ENCODE measurements around the gene PRELID2. TPM values are rescaled to one million over a fixed set of nuclear protein-coding genes. Genes with fewer than 3 reads are reported as not detected.
"Not testable (repeated sequence)": the region's sequence is repeated elsewhere in the genome, so short reads cannot be mapped to it uniquely, and the experiment has no call there.

Gene PRELID2
- 1 to 10 TPM; 3.2 to 3.3 TPM for total RNA-seq

- POLR2A ChIA-PET: interaction anchor here (0.6 kb wide), 1 partner anchor 367 kb away, joined by 3 read pairs; no protein-coding TSS in a partner anchor
- Mint-ChIP-seq H3K4me1 (peaks cover 11% of the 10 kb centered on the region), H3K27ac (no peak within 1 kb of the TSS), H3K36me3 (ENCODE audit: low read depth) (no peaks in the 10 kb centered on the region), H3K4me3 (peak within 1 kb of the TSS; percentile 53), H3K27me3 (peaks cover 13% of the 10 kb centered on the region), H3K9me3 (ENCODE audit: low read depth) (no peaks in the 10 kb centered on the region)
- DNase-seq (peak; percentile 75), ATAC-seq (peak; percentile 85)
- intact Hi-C loops (cut with DNase I, micrococcal nuclease): loop anchor here in 1 of 2 experiments (5.0 kb wide), 1 partner anchor 102 kb away; the partner anchor contains the start of gene SH3RF2
- CTCF ChIA-PET: interaction anchor here (1.4 to 1.5 kb wide), 2 partner anchors 9 to 12 kb away, joined by 4 to 12 read pairs; no protein-coding TSS in a partner anchor
Measured at GRCh38 chr5:145834917-145835847, at the start of gene PRELID2. TSS of gene PRELID2 (minus strand) at chr5:145835342. CDS start at chr5:145835251, 91 bp downstream.

- Mint-ChIP-seq H3K4me3 (no peak overlapping the region), H3K27ac (no peak overlapping the region), H3K27me3 (peaks cover 26% of the 10 kb centered on the region), H3K9me3 (ENCODE audit: low read depth) (no peaks in the 10 kb centered on the region), H3K4me1 (no peaks in the 10 kb centered on the region), H3K36me3 (ENCODE audit: low read depth) (no peaks in the 10 kb centered on the region)
- DNase-seq (no peak), ATAC-seq (no peak)
- POLR2A ChIA-PET: no interaction called here
- CTCF ChIA-PET: no interaction called here
- intact Hi-C loops (cut with DNase I, micrococcal nuclease): no loop called here
Measured at GRCh38 chr5:145874765-145875164, 39.6 kb upstream of the PRELID2 start.

GRCh38 chr5:145872914-145873313, 37.8 kb upstream of the PRELID2 start, which contains the start of gene GRXCR2:
TSS of gene GRXCR2 (minus strand) at chr5:145873014. CDS start at chr5:145872968, 46 bp downstream.
- no peaks in the 10 kb centered on the region for H3K4me1 Mint-ChIP-seq
- ATAC-seq (no peak), DNase-seq (no peak)
- no peaks in the 10 kb centered on the region for H3K9me3 Mint-ChIP-seq (ENCODE audit: low read depth)
- ChIA-PET CTCF (no interaction called here), POLR2A (no interaction called here)
- H3K36me3 Mint-ChIP-seq (ENCODE audit: low read depth): no peaks in the 10 kb centered on the region
- intact Hi-C loops (cut with DNase I, micrococcal nuclease): no loop called here
- peaks cover 18% of the 10 kb centered on the region for H3K27me3 Mint-ChIP-seq
- no peak within 1 kb of the TSS for H3K27ac Mint-ChIP-seq
- no peak within 1 kb of the TSS for H3K4me3 Mint-ChIP-seq

- intact Hi-C loops (cut with DNase I, micrococcal nuclease): no loop called here
- ATAC-seq: no peak
- H3K9me3 Mint-ChIP-seq (ENCODE audit: low read depth): no peaks in the 10 kb centered on the region
Measured at GRCh38 chr5:145872486-145872885, 37.3 kb upstream of the PRELID2 start.

GRCh38 chr5:145869753-145870152, 34.6 kb upstream of the PRELID2 start:
- Mint-ChIP-seq H3K27me3 (peaks cover 15% of the 10 kb centered on the region), H3K4me3 (no peak overlapping the region), H3K9me3 (ENCODE audit: low read depth) (no peaks in the 10 kb centered on the region), H3K36me3 (ENCODE audit: low read depth) (no peaks in the 10 kb centered on the region), H3K4me1 (no peaks in the 10 kb centered on the region), H3K27ac (no peak overlapping the region)
- ATAC-seq: no peak
- DNase-seq: no peak
- ChIA-PET CTCF (interaction anchor here (0.7 kb wide), 1 partner anchor 261 kb away, joined by 4 read pairs; no protein-coding TSS in a partner anchor), POLR2A (no interaction called here)
- intact Hi-C loops (cut with DNase I, micrococcal nuclease): no loop called here

More at GRCh38 chr5:145872486-145872885, 37.3 kb upstream of the PRELID2 start:
- Mint-ChIP-seq H3K27me3 (peaks cover 17% of the 10 kb centered on the region), H3K27ac (no peak overlapping the region), H3K4me1 (no peaks in the 10 kb centered on the region), H3K36me3 (ENCODE audit: low read depth) (no peaks in the 10 kb centered on the region), H3K4me3 (no peak overlapping the region)
- ChIA-PET POLR2A (no interaction called here), CTCF (no interaction called here)
- DNase-seq: no peak

GRCh38 chr5:145867806-145868205, 32.7 kb upstream of the PRELID2 start:
- H3K9me3 Mint-ChIP-seq (ENCODE audit: low read depth): peaks cover 2% of the 10 kb centered on the region
- intact Hi-C loops (cut with DNase I, micrococcal nuclease): no loop called here
- DNase-seq: no peak

GRCh38 chr5:145864432-145864831, 29.3 kb upstream of the PRELID2 start:
- DNase-seq; ATAC-seq; H3K27ac Mint-ChIP-seq; intact Hi-C loops (cut with DNase I, micrococcal nuclease); H3K4me1 Mint-ChIP-seq; H3K36me3 Mint-ChIP-seq (ENCODE audit: low read depth); H3K4me3 Mint-ChIP-seq; POLR2A ChIA-PET; H3K9me3 Mint-ChIP-seq (ENCODE audit: low read depth): not testable (repeated sequence)
- H3K27me3 Mint-ChIP-seq: peaks cover 11% of the 10 kb centered on the region
- CTCF ChIA-PET: interaction anchor here (0.7 kb wide), 2 partner anchors 14 to 19 kb away, joined by 3 read pairs; no protein-coding TSS in a partner anchor

More at GRCh38 chr5:145867806-145868205, 32.7 kb upstream of the PRELID2 start:
- H3K27me3 Mint-ChIP-seq: peaks cover 7% of the 10 kb centered on the region
- no peak overlapping the region for H3K4me3 Mint-ChIP-seq
- no peak overlapping the region for H3K27ac Mint-ChIP-seq
- H3K4me1 Mint-ChIP-seq: no peaks in the 10 kb centered on the region
- ChIA-PET CTCF (no interaction called here), POLR2A (no interaction called here)
- no peak for ATAC-seq
- no peaks in the 10 kb centered on the region for H3K36me3 Mint-ChIP-seq (ENCODE audit: low read depth)

- Mint-ChIP-seq H3K36me3 (ENCODE audit: low read depth) (no peaks in the 10 kb centered on the region), H3K4me1 (no peaks in the 10 kb centered on the region), H3K27me3 (peaks cover 11% of the 10 kb centered on the region), H3K4me3 (no peak overlapping the region), H3K9me3 (ENCODE audit: low read depth) (peaks cover 2% of the 10 kb centered on the region), H3K27ac (no peak overlapping the region)
- intact Hi-C loops (cut with DNase I, micrococcal nuclease): no loop called here
- ATAC-seq (no peak), DNase-seq (no peak)
- ChIA-PET CTCF (interaction anchor here (0.8 kb wide), 1 partner anchor 1659 kb away, joined by 3 read pairs; no protein-coding TSS in a partner anchor), POLR2A (no interaction called here)
Measured at GRCh38 chr5:145863003-145863402, 27.9 kb upstream of the PRELID2 start.

- Mint-ChIP-seq H3K27ac (no peak overlapping the region), H3K4me1 (peaks cover 4% of the 10 kb centered on the region), H3K27me3 (peaks cover 12% of the 10 kb centered on the region), H3K36me3 (ENCODE audit: low read depth) (no peaks in the 10 kb centered on the region), H3K4me3 (no peak overlapping the region), H3K9me3 (ENCODE audit: low read depth) (peaks cover 2% of the 10 kb centered on the region)
- POLR2A ChIA-PET: no interaction called here
- DNase-seq (no peak), ATAC-seq (no peak)
- CTCF ChIA-PET: interaction anchor here (1.0 to 1.3 kb wide), 2 partner anchors 28 to 118 kb away, joined by 3 to 4 read pairs; no protein-coding TSS in a partner anchor
- intact Hi-C loops (cut with DNase I, micrococcal nuclease): loop anchor here in 1 of 2 experiments (10.0 kb wide), 1 partner anchor 185 kb away; no protein-coding TSS in a partner anchor
Measured at GRCh38 chr5:145859897-145860296, 24.8 kb upstream of the PRELID2 start.

GRCh38 chr5:145859453-145859852, 24.3 kb upstream of the PRELID2 start:
- CTCF ChIA-PET: no interaction called here
- Mint-ChIP-seq H3K27me3 (peaks cover 11% of the 10 kb centered on the region), H3K9me3 (ENCODE audit: low read depth) (peaks cover under 1% of the 10 kb centered on the region), H3K4me1 (peaks cover 4% of the 10 kb centered on the region), H3K27ac (no peak overlapping the region), H3K36me3 (ENCODE audit: low read depth) (no peaks in the 10 kb centered on the region), H3K4me3 (no peak overlapping the region)
- intact Hi-C loops (cut with DNase I, micrococcal nuclease): loop anchor here in 1 of 2 experiments (10.0 kb wide), 1 partner anchor 185 kb away; no protein-coding TSS in a partner anchor
- POLR2A ChIA-PET: no interaction called here
- DNase-seq (no peak), ATAC-seq (no peak)

- no peak overlapping the region for H3K27ac Mint-ChIP-seq
- H3K9me3 Mint-ChIP-seq (ENCODE audit: low read depth): no peaks in the 10 kb centered on the region
- DNase-seq: no peak
- intact Hi-C loops (cut with DNase I, micrococcal nuclease): loop anchor here in 1 of 2 experiments (10.0 kb wide), 1 partner anchor 186 kb away; no protein-coding TSS in a partner anchor
- ChIA-PET CTCF (interaction anchor here (0.7 kb wide), 1 partner anchor 34 kb away, joined by 3 read pairs; no protein-coding TSS in a partner anchor), POLR2A (no interaction called here)
- no peaks in the 10 kb centered on the region for H3K36me3 Mint-ChIP-seq (ENCODE audit: low read depth)
- H3K27me3 Mint-ChIP-seq: peaks cover 11% of the 10 kb centered on the region
- peaks cover 4% of the 10 kb centered on the region for H3K4me1 Mint-ChIP-seq
- ATAC-seq: no peak
- no peak overlapping the region for H3K4me3 Mint-ChIP-seq
Measured at GRCh38 chr5:145858959-145859358, 23.8 kb upstream of the PRELID2 start.
